Activated T-helper 1 cell treated with Interleukin-2 at 50 U/mL for 16 hours (primary cell): Measurements from ENCODE around the gene MUC16.
"Not testable (repeated sequence)": the region's sequence is repeated elsewhere in the genome, so short reads cannot be mapped to it uniquely, and the experiment has no call there.

Source experiments
- DNase-seq: peaks from one replicate; pipeline ENCODE4 v3.0.0-alpha.2; 2020; ENCODE audit warnings: low read depth

MUC16 gene

GRCh38 chr19:9009935-9010651 lies at the start of gene MUC16:
Gene MUC16, minus strand, starts transcription at chr19:9010409.
- no peak for DNase-seq

- no peak for DNase-seq
These were observed 48.9 kb upstream of the MUC16 start for GRCh38 chr19:9058905-9059667.

GRCh38 chr19:9057505-9058258 lies 47.5 kb upstream of the MUC16 start:
- no peak for DNase-seq

GRCh38 chr19:9056131-9056530 lies 45.9 kb upstream of the MUC16 start:
- not testable (repeated sequence) for DNase-seq

GRCh38 chr19:9054765-9055164 lies 44.6 kb upstream of the MUC16 start:
- DNase-seq, result no peak

GRCh38 chr19:9054207-9054606 lies 44.0 kb upstream of the MUC16 start:
- DNase-seq, result no peak

GRCh38 chr19:9053674-9054073 lies 43.5 kb upstream of the MUC16 start:
- DNase-seq, result not testable (repeated sequence)

- no peak for DNase-seq
These were observed 42.7 kb upstream of the MUC16 start for GRCh38 chr19:9052894-9053293.

- DNase-seq, result no peak
These were observed 36.5 kb upstream of the MUC16 start for GRCh38 chr19:9046694-9047093.

- DNase-seq, result no peak
These were observed 34.2 kb upstream of the MUC16 start for GRCh38 chr19:9044449-9044848.

- DNase-seq, result no peak
These were observed 33.3 kb upstream of the MUC16 start for GRCh38 chr19:9043524-9043923.

- DNase-seq, result no peak
These were observed 30.8 kb upstream of the MUC16 start for GRCh38 chr19:9041023-9041422.

GRCh38 chr19:9040131-9040530 lies 29.9 kb upstream of the MUC16 start:
- DNase-seq, result no peak

GRCh38 chr19:9039728-9040127 lies 29.5 kb upstream of the MUC16 start:
- no peak for DNase-seq

GRCh38 chr19:9037400-9038062 lies 27.3 kb upstream of the MUC16 start:
- no peak for DNase-seq

GRCh38 chr19:9032136-9032631 lies 22.0 kb upstream of the MUC16 start:
- no peak for DNase-seq

GRCh38 chr19:9018163-9018875 lies 8.1 kb upstream of the MUC16 start:
- no peak for DNase-seq

GRCh38 chr19:9014803-9015202 lies 4.6 kb upstream of the MUC16 start:
- no peak for DNase-seq

- no peak for DNase-seq
These were observed 3.8 kb upstream of the MUC16 start for GRCh38 chr19:9013988-9014387.

- DNase-seq, result no peak
These were observed 1.7 kb upstream of the MUC16 start for GRCh38 chr19:9011875-9012274.

GRCh38 chr19:9010693-9011092 lies 484 bp upstream of the MUC16 start:
- DNase-seq, result no peak
